HAP-1 (cell line): Measurements from ENCODE around the gene ELL2.
"Not testable (repeated sequence)": the region's sequence is repeated elsewhere in the genome, so short reads cannot be mapped to it uniquely, and the experiment has no call there.

Experiments
- DNase-seq, 2 experiments: peaks; one replicate each; pipeline ENCODE4 v3.0.0-alpha.2; 2016 to 2020; ENCODE audit warnings: low spot score in 2 of 2
- H3K27me3 ChIP-seq: fragments of 250-450 bp; sonication (Bioruptor Pico); 2 replicates; pipeline ENCODE4 v1.5.1; 2020; ENCODE audit warnings: low read depth, mild to moderate bottlenecking, moderate library complexity
- H3K36me3 ChIP-seq: fragments of 250-450 bp; sonication (Bioruptor Pico); replicated peaks from 2 replicates; pipeline ENCODE4 v1.5.1; 2020; ENCODE audit warnings: mild to moderate bottlenecking
- H3K4me1 ChIP-seq: fragments of 250-450 bp; sonication (Bioruptor Pico); 2 replicates; pipeline ENCODE4 v1.5.1; 2020; ENCODE audit warnings: mild to moderate bottlenecking
- H3K4me3 ChIP-seq: fragments of 250-450 bp; sonication (Bioruptor Pico); 2 replicates; pipeline ENCODE4 v1.5.1; 2020; ENCODE audit warnings: mild to moderate bottlenecking, moderate library complexity
- H3K9me3 ChIP-seq: fragments of 250-450 bp; sonication (Bioruptor Pico); 2 replicates; pipeline ENCODE4 v1.5.1; 2020; ENCODE audit warnings: mild to moderate bottlenecking, moderate library complexity
- in situ Hi-C: fragments of 300-500 bp; cut with MboI; formaldehyde crosslinking; loops from 3 replicates; pipeline ENCODE4 v1.14.3; 2020; ENCODE audit warnings: low sequenced_read_pairs, inconsistent platforms, mixed read lengths

ELL2 gene

DNA sequence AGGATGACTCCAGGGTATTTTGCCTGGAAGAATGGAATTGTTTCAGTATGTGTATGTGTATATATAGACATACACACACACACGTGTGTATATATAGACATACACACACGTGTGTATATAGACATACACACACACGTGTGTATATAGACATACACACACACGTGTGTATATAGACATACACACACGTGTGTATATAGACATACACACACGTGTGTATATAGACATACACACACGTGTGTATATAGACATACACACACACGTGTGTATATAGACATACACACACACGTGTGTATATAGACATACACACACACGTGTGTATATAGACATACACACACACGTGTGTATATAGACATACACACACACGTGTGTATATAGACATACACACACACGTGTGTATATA lies 34.4 kb downstream of the ELL2 start:
- DNase-seq, H3K27me3 ChIP-seq, H3K4me3 ChIP-seq, in situ Hi-C loops, H3K9me3 ChIP-seq, H3K36me3 ChIP-seq: not testable (repeated sequence)
- H3K4me1 ChIP-seq = peaks cover 13% of the 10 kb centered on the region

DNA sequence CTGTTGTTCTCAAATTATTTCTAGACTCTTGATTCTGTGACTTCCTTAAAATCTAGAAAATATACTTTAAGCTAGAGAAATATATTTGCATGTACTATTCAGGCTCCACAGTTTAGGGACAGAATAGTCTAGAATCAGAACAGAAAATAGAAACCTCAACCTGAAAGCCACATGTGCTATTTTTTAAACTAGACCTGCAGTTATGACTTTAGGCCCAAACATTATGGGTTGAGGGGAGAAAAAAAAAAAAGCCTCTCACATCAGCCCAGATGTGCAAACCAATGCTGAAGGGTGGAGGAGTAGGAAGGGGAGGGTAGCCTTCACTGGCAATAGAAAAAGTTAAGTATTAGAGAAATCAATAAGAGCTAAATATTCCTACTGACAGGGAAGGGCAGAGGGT lies 35.7 kb downstream of the ELL2 start:
- in situ Hi-C loops = no loop called here
- no peak for DNase-seq
- Histone ChIP-seq H3K4me1 (peaks cover 13% of the 10 kb centered on the region), H3K36me3 (no peaks in the 10 kb centered on the region), H3K9me3 (no peaks in the 10 kb centered on the region), H3K27me3 (no peaks in the 10 kb centered on the region), H3K4me3 (no peak overlapping the region)

- Histone ChIP-seq H3K36me3 (no peaks in the 10 kb centered on the region), H3K4me1 (peaks cover 13% of the 10 kb centered on the region), H3K4me3 (no peak overlapping the region), H3K27me3 (no peaks in the 10 kb centered on the region), H3K9me3 (no peaks in the 10 kb centered on the region)
- in situ Hi-C loops = no loop called here
- peak; percentile 32 to 67 for DNase-seq
Measured at GRCh38 chr5:95925378-95925744, 36.3 kb downstream of the ELL2 start.

DNA sequence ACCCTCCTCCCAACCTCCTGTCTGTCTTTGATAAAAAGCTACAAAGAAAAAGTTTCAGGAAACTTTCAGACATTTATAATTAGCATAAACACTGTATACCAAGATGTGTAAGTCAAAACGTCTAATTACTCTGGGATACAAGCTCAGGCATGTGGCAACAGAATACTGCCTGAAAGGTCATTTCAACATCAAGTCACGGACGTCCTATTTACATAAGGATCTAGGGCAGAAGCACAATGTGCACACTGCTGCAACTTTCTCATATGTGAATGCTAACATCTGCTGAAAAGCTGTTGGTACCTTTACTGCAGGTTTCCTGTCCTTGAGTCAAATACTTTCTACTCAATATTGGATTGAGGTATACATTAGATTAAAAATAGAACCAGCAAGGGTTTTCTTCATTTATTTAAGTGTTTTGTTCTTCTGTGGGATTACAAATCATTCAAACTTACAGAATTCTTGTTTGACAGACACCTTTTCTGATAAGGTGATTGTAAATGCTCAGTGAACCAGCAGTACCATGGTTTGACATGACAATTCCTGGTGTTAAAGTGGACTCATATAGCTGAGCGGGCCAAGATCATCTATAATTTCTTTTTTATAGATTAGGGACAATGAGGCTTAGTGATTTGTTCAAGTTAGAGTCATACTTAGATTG lies 36.8 kb downstream of the ELL2 start:
- no peaks in the 10 kb centered on the region for H3K27me3 ChIP-seq
- H3K36me3 ChIP-seq = no peaks in the 10 kb centered on the region
- in situ Hi-C loops = no loop called here
- peaks cover 13% of the 10 kb centered on the region for H3K4me1 ChIP-seq
- DNase-seq = peak; percentile 22 to 55
- no peak overlapping the region for H3K4me3 ChIP-seq
- H3K9me3 ChIP-seq = no peaks in the 10 kb centered on the region

- no peaks in the 10 kb centered on the region for H3K36me3 ChIP-seq
- H3K4me3 ChIP-seq = no peak overlapping the region
- in situ Hi-C loops = no loop called here
- peaks cover 13% of the 10 kb centered on the region for H3K4me1 ChIP-seq
- no peaks in the 10 kb centered on the region for H3K9me3 ChIP-seq
- H3K27me3 ChIP-seq = no peaks in the 10 kb centered on the region
- no peak for DNase-seq
Measured at GRCh38 chr5:95923918-95924544, 37.6 kb downstream of the ELL2 start.

GRCh38 chr5:95922798-95923197 lies 38.9 kb downstream of the ELL2 start:
- Histone ChIP-seq H3K4me1 (peaks cover 13% of the 10 kb centered on the region), H3K9me3 (no peaks in the 10 kb centered on the region), H3K36me3 (no peaks in the 10 kb centered on the region), H3K4me3 (no peak overlapping the region), H3K27me3 (no peaks in the 10 kb centered on the region)
- DNase-seq = no peak
- in situ Hi-C loops = no loop called here

DNA sequence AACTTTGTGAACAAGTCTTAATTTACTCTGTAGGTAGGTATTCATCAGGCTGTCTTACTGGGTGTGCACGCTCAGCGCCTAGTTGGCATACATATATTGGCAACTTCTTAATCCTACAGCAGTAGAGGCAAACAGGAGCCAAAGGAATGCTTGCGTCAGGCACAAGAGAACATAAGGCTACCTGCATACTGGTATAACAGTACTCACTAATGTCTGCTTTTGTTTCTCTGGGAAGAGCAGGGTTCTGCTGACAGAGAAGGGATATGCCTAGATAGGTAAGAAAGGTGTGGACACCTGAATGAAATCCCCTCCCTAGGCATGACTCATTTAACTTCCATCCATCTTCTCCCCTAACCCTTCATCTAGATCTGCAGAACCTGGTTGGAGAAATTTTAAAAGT lies 40.1 kb downstream of the ELL2 start:
- H3K4me3 ChIP-seq = no peak overlapping the region
- H3K9me3 ChIP-seq = no peaks in the 10 kb centered on the region
- in situ Hi-C loops = no loop called here
- no peaks in the 10 kb centered on the region for H3K27me3 ChIP-seq
- no peak for DNase-seq
- H3K36me3 ChIP-seq = no peaks in the 10 kb centered on the region
- H3K4me1 ChIP-seq = peaks cover 23% of the 10 kb centered on the region

- Histone ChIP-seq H3K4me1 (peaks cover 30% of the 10 kb centered on the region), H3K36me3 (no peaks in the 10 kb centered on the region), H3K4me3 (no peak overlapping the region), H3K27me3 (no peaks in the 10 kb centered on the region), H3K9me3 (no peaks in the 10 kb centered on the region)
- DNase-seq = no peak
- in situ Hi-C loops = no loop called here
Measured at GRCh38 chr5:95920822-95921221, 40.8 kb downstream of the ELL2 start.

- H3K4me3 ChIP-seq = no peak overlapping the region
- no peaks in the 10 kb centered on the region for H3K36me3 ChIP-seq
- H3K9me3 ChIP-seq = no peaks in the 10 kb centered on the region
- in situ Hi-C loops = no loop called here
- no peaks in the 10 kb centered on the region for H3K27me3 ChIP-seq
- peaks cover 23% of the 10 kb centered on the region for H3K4me1 ChIP-seq
- no peak for DNase-seq
Measured at GRCh38 chr5:95919658-95920057, 42.0 kb downstream of the ELL2 start.

- no peaks in the 10 kb centered on the region for H3K9me3 ChIP-seq
- in situ Hi-C loops = no loop called here
- no peak for DNase-seq
- no peaks in the 10 kb centered on the region for H3K27me3 ChIP-seq
- peaks cover 21% of the 10 kb centered on the region for H3K4me1 ChIP-seq
- no peaks in the 10 kb centered on the region for H3K36me3 ChIP-seq
- no peak overlapping the region for H3K4me3 ChIP-seq
Measured at GRCh38 chr5:95918421-95919006, 43.1 kb downstream of the ELL2 start.

DNA sequence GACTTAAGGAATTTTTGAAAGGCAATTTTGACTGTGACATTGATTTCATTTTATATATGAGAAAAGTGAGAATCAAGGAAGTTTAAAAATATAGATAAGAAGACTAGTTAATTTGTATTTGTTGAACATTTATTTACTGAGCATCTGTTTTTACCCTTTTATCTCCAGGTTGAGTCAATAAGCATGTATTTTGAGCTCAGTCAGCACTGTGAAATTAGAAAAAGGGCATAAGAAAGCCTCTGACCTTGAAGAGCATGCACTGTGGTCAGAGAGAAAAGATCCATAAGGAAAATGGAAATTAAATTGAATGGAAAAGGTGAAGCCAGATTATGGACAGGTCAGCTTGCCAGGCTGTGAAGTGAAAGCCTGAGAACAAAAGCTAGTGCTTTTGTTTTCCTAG lies 44.4 kb downstream of the ELL2 start:
- Histone ChIP-seq H3K4me3 (no peak overlapping the region), H3K36me3 (no peaks in the 10 kb centered on the region), H3K4me1 (peaks cover 21% of the 10 kb centered on the region), H3K9me3 (no peaks in the 10 kb centered on the region), H3K27me3 (no peaks in the 10 kb centered on the region)
- in situ Hi-C loops = no loop called here
- DNase-seq = no peak

- Histone ChIP-seq H3K36me3 (no peaks in the 10 kb centered on the region), H3K4me3 (no peak overlapping the region), H3K27me3 (no peaks in the 10 kb centered on the region), H3K9me3 (no peaks in the 10 kb centered on the region), H3K4me1 (peaks cover 21% of the 10 kb centered on the region)
- in situ Hi-C loops = no loop called here
- no peak for DNase-seq
Measured at GRCh38 chr5:95916687-95917085, 45.0 kb downstream of the ELL2 start.

- Histone ChIP-seq H3K4me3 (no peak overlapping the region), H3K36me3 (no peaks in the 10 kb centered on the region)
Measured at GRCh38 chr5:95915999-95916686, 45.5 kb downstream of the ELL2 start.

DNA sequence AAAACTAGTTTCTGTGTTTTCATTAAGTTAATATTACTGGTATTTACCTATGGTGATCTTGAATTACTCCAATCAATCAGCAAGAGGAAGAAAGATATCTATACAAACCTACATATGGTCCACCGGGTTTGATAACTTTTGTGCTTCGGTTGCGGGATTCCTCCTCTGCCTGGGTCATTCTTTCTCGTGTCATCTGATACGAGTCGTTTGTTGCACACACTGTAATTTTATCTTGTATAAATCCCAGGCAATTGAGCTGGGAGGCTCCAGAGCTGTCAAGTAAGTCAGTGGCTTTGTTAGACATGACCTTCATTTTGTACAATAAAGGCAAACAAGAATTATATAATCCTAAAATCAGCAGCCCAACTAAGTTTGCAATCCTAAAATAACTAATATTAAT lies 48.0 kb downstream of the ELL2 start:
- Histone ChIP-seq H3K4me1 (peaks cover 21% of the 10 kb centered on the region), H3K27me3 (no peaks in the 10 kb centered on the region), H3K9me3 (no peaks in the 10 kb centered on the region), H3K36me3 (no peaks in the 10 kb centered on the region), H3K4me3 (no peak overlapping the region)
- DNase-seq = no peak
- in situ Hi-C loops = no loop called here

More at GRCh38 chr5:95915999-95916686, 45.5 kb downstream of the ELL2 start:
- H3K4me1 ChIP-seq = peaks cover 21% of the 10 kb centered on the region
- no peak for DNase-seq
- H3K27me3 ChIP-seq = no peaks in the 10 kb centered on the region
- in situ Hi-C loops = no loop called here
- no peaks in the 10 kb centered on the region for H3K9me3 ChIP-seq
